NCI-H187 treated with DMSO at 0.1 percent for 48 hours (cell line): ENCODE data around the gene FOXD4L6.
"Not testable (repeated sequence)": the region's sequence is repeated elsewhere in the genome, so short reads cannot be mapped to it uniquely, and the experiment has no call there.

ENCODE experiments used
- DNase-seq: peaks from one replicate; lab custom pipeline; 2025; lab: John Stamatoyannopoulos, UW

Gene FOXD4L6

GRCh38 chr9:41100508-41100907 is 28.0 kb downstream of the FOXD4L6 start:
- not testable (repeated sequence) for DNase-seq

- not testable (repeated sequence) for DNase-seq
These were observed 29.7 kb downstream of the FOXD4L6 start for GRCh38 chr9:41098759-41099158.

- not testable (repeated sequence) for DNase-seq
These were observed 33.4 kb downstream of the FOXD4L6 start for GRCh38 chr9:41095060-41095459.

- not testable (repeated sequence) for DNase-seq
These were observed 34.3 kb downstream of the FOXD4L6 start for GRCh38 chr9:41094010-41094773.

- not testable (repeated sequence) for DNase-seq
These were observed 37.6 kb downstream of the FOXD4L6 start for GRCh38 chr9:41090922-41091321.

GRCh38 chr9:41090386-41090785 is 38.1 kb downstream of the FOXD4L6 start:
- DNase-seq, result not testable (repeated sequence)

- DNase-seq, result not testable (repeated sequence)
These were observed 39.9 kb downstream of the FOXD4L6 start for GRCh38 chr9:41088450-41089059.

GRCh38 chr9:41087929-41088328 is 40.6 kb downstream of the FOXD4L6 start:
- DNase-seq, result not testable (repeated sequence)

GRCh38 chr9:41087157-41087780 is 41.2 kb downstream of the FOXD4L6 start:
- DNase-seq, result not testable (repeated sequence)

- DNase-seq, result not testable (repeated sequence)
These were observed 41.8 kb downstream of the FOXD4L6 start for GRCh38 chr9:41086685-41087084.

GRCh38 chr9:41086215-41086614 is 42.3 kb downstream of the FOXD4L6 start:
- DNase-seq, result not testable (repeated sequence)

- not testable (repeated sequence) for DNase-seq
These were observed 46.1 kb downstream of the FOXD4L6 start for GRCh38 chr9:41082358-41082757.

GRCh38 chr9:41079464-41079863 is 49.0 kb downstream of the FOXD4L6 start:
- DNase-seq, result not testable (repeated sequence)

GRCh38 chr9:41077586-41077985 is 50.9 kb downstream of the FOXD4L6 start:
- DNase-seq, result not testable (repeated sequence)
